GM19043 (cell line): ENCODE measurements around the gene BTD.
"Not testable (repeated sequence)": the region's sequence is repeated elsewhere in the genome, so short reads cannot be mapped to it uniquely, and the experiment has no call there.

Experiments used
- ATAC-seq: cut with Tn5 transposase; IDR thresholded peaks from one replicate; pipeline ENCODE4 v1.9.1; 2021; ENCODE audit warnings: low read depth; ENCODE audit not compliant: unreplicated experiment

Gene BTD

GRCh38 chr3:15602816-15603215, 1.3 kb downstream of the BTD start:
- not testable (repeated sequence) for ATAC-seq

- not testable (repeated sequence) for ATAC-seq
Observed at GRCh38 chr3:15604584-15604983, 3.0 kb downstream of the BTD start.

GRCh38 chr3:15606434-15606891, 4.9 kb downstream of the BTD start:
- no peak for ATAC-seq

GRCh38 chr3:15610082-15610759, 8.7 kb downstream of the BTD start:
- no peak for ATAC-seq

- no peak for ATAC-seq
Observed at GRCh38 chr3:15611018-15611417, 9.5 kb downstream of the BTD start.

GRCh38 chr3:15612001-15612400, 10.5 kb downstream of the BTD start:
- no peak for ATAC-seq

GRCh38 chr3:15614958-15615357, 13.4 kb downstream of the BTD start:
- no peak for ATAC-seq

- no peak for ATAC-seq
Observed at GRCh38 chr3:15616053-15616452, 14.5 kb downstream of the BTD start.

- not testable (repeated sequence) for ATAC-seq
Observed at GRCh38 chr3:15619659-15620464, 18.3 kb downstream of the BTD start.

- no peak for ATAC-seq
Observed at GRCh38 chr3:15623535-15624440, 22.2 kb downstream of the BTD start.

- no peak for ATAC-seq
Observed at GRCh38 chr3:15628967-15629366, 27.4 kb downstream of the BTD start.

- ATAC-seq = peak; percentile 99
Observed at GRCh38 chr3:15629860-15630597, 28.5 kb downstream of the BTD start.

- peak; percentile 26 for ATAC-seq
Observed at GRCh38 chr3:15630646-15631350, 29.3 kb downstream of the BTD start.

- no peak for ATAC-seq
Observed at GRCh38 chr3:15631426-15632211, 30.1 kb downstream of the BTD start.

GRCh38 chr3:15632212-15632580, 30.7 kb downstream of the BTD start:
- ATAC-seq = no peak

- ATAC-seq = no peak
Observed at GRCh38 chr3:15633159-15633558, 31.6 kb downstream of the BTD start.

- no peak for ATAC-seq
Observed at GRCh38 chr3:15633766-15634598, 32.4 kb downstream of the BTD start.

GRCh38 chr3:15634671-15635070, 33.1 kb downstream of the BTD start:
- no peak for ATAC-seq
